NT2/D1 (cell line): Measurements from ENCODE around the gene SORBS1.

ENCODE experiments used
- DNase-seq: peaks from one replicate; pipeline ENCODE4 v3.0.0-alpha.2; 2011; ENCODE audit warnings: low read depth, low spot score
- H3K27me3 ChIP-seq: 2 replicates; pipeline ENCODE4 v1.6.0; 2011; ENCODE audit warnings: mild to moderate bottlenecking; ENCODE audit not compliant: insufficient read length, insufficient read depth
- H3K36me3 ChIP-seq: 2 replicates; pipeline ENCODE4 v1.6.1; 2011; ENCODE audit warnings: mild to moderate bottlenecking, low read length, mixed read lengths; ENCODE audit not compliant: insufficient read depth, insufficient read length
- H3K4me1 ChIP-seq: 2 replicates; pipeline ENCODE4 v1.5.1; 2011; ENCODE audit not compliant: insufficient read depth, insufficient read length
- H3K4me3 ChIP-seq: 2 replicates; pipeline ENCODE4 v1.5.1; 2011; ENCODE audit warnings: low read depth; ENCODE audit not compliant: insufficient read length
- H3K9ac ChIP-seq: 2 replicates; pipeline ENCODE4 v1.6.0; 2011; ENCODE audit warnings: low read depth; ENCODE audit not compliant: insufficient read length
- H3K9me3 ChIP-seq: 2 replicates; pipeline ENCODE4 v1.5.1; 2011; ENCODE audit warnings: mild to moderate bottlenecking, low read length; ENCODE audit not compliant: insufficient read depth
- SUZ12 ChIP-seq: IDR thresholded peaks from 2 replicates; pipeline ENCODE4 v1.6.1; 2011; ENCODE audit not compliant: insufficient read length, insufficient read depth; ENCODE audit errors: extremely low read depth
- YY1 ChIP-seq: IDR thresholded peaks from 2 replicates; pipeline ENCODE4 v1.6.1; 2011; ENCODE audit not compliant: insufficient read length, insufficient read depth
- ZNF274 ChIP-seq: IDR thresholded peaks from 2 replicates; pipeline ENCODE4 v1.6.1; 2011; ENCODE audit warnings: mild to moderate bottlenecking, low read depth, low read length

SORBS1 gene

GRCh38 chr10:95388539-95388938 is 172.6 kb downstream of the SORBS1 start:
- Histone ChIP-seq H3K36me3 (no peaks in the 10 kb centered on the region), H3K4me1 (no peaks in the 10 kb centered on the region), H3K9me3 (no peaks in the 10 kb centered on the region), H3K9ac (no peak overlapping the region), H3K4me3 (no peak overlapping the region), H3K27me3 (no peaks in the 10 kb centered on the region)
- DNase-seq = no peak
- TF ChIP-seq SUZ12 (no peak), YY1 (no peak), ZNF274 (no peak)

GRCh38 chr10:95388109-95388471 is 173.1 kb downstream of the SORBS1 start:
- TF ChIP-seq SUZ12 (no peak), ZNF274 (no peak), YY1 (no peak)
- H3K4me1 ChIP-seq = no peaks in the 10 kb centered on the region
- H3K36me3 ChIP-seq = no peaks in the 10 kb centered on the region
- no peaks in the 10 kb centered on the region for H3K9me3 ChIP-seq
- no peak overlapping the region for H3K4me3 ChIP-seq
- DNase-seq = no peak
- no peak overlapping the region for H3K9ac ChIP-seq
- H3K27me3 ChIP-seq = no peaks in the 10 kb centered on the region

GRCh38 chr10:95384011-95384704 is 177.0 kb downstream of the SORBS1 start:
- H3K27me3 ChIP-seq = no peaks in the 10 kb centered on the region
- H3K4me3 ChIP-seq = no peak overlapping the region

GRCh38 chr10:95382596-95382995 is 178.6 kb downstream of the SORBS1 start:
- Histone ChIP-seq H3K36me3 (no peaks in the 10 kb centered on the region), H3K4me3 (no peak overlapping the region), H3K9ac (no peak overlapping the region), H3K9me3 (no peaks in the 10 kb centered on the region), H3K4me1 (no peaks in the 10 kb centered on the region), H3K27me3 (no peaks in the 10 kb centered on the region)
- DNase-seq = no peak
- no peak for TF ChIP-seq ZNF274
- no peak for TF ChIP-seq SUZ12
- TF ChIP-seq YY1 = no peak

More at GRCh38 chr10:95384011-95384704, 177.0 kb downstream of the SORBS1 start:
- no peaks in the 10 kb centered on the region for H3K4me1 ChIP-seq
- TF ChIP-seq SUZ12 (no peak), YY1 (no peak), ZNF274 (no peak)
- H3K36me3 ChIP-seq = no peaks in the 10 kb centered on the region
- DNase-seq = no peak
- no peaks in the 10 kb centered on the region for H3K9me3 ChIP-seq
- no peak overlapping the region for H3K9ac ChIP-seq

- Histone ChIP-seq H3K27me3 (no peaks in the 10 kb centered on the region), H3K4me3 (no peak overlapping the region), H3K9ac (no peak overlapping the region), H3K36me3 (no peaks in the 10 kb centered on the region), H3K9me3 (no peaks in the 10 kb centered on the region), H3K4me1 (no peaks in the 10 kb centered on the region)
- DNase-seq = no peak
- TF ChIP-seq ZNF274 = no peak
These were observed 179.0 kb downstream of the SORBS1 start for GRCh38 chr10:95382174-95382573.

GRCh38 chr10:95377950-95378349 is 183.2 kb downstream of the SORBS1 start:
- Histone ChIP-seq H3K9ac (no peak overlapping the region), H3K36me3 (no peaks in the 10 kb centered on the region)
- no peak for DNase-seq

GRCh38 chr10:95375418-95375817 is 185.8 kb downstream of the SORBS1 start:
- TF ChIP-seq SUZ12 (no peak), YY1 (no peak), ZNF274 (no peak)
- DNase-seq = no peak
- no peaks in the 10 kb centered on the region for H3K36me3 ChIP-seq
- H3K4me3 ChIP-seq = no peak overlapping the region
- no peaks in the 10 kb centered on the region for H3K9me3 ChIP-seq
- no peaks in the 10 kb centered on the region for H3K27me3 ChIP-seq
- H3K4me1 ChIP-seq = no peaks in the 10 kb centered on the region
- H3K9ac ChIP-seq = no peak overlapping the region

More at GRCh38 chr10:95377950-95378349, 183.2 kb downstream of the SORBS1 start:
- TF ChIP-seq ZNF274 = no peak
- TF ChIP-seq YY1 = no peak
- no peak for TF ChIP-seq SUZ12
- no peaks in the 10 kb centered on the region for H3K4me1 ChIP-seq
- no peaks in the 10 kb centered on the region for H3K27me3 ChIP-seq
- H3K4me3 ChIP-seq = no peak overlapping the region
- no peaks in the 10 kb centered on the region for H3K9me3 ChIP-seq
